Panc1 (cell line): ENCODE measurements around the gene ABLIM2.

ENCODE experiments used
- POLR2AphosphoS5 ChIP-seq: IDR thresholded peaks from 2 replicates; pipeline ENCODE4 v1.6.1; 2012; ENCODE audit warnings: mild to moderate bottlenecking, low read depth, low read length, moderate library complexity
- REST ChIP-seq, 2 experiments: IDR thresholded peaks; 2 replicates each; pipeline ENCODE4 v1.6.1; 2011 to 2012; ENCODE audit warnings: low read depth in 2 of 2, control low read depth in 1 of 2, low read length in 1 of 2, mild to moderate bottlenecking in 1 of 2, moderate library complexity in 1 of 2; ENCODE audit not compliant: insufficient read depth in 1 of 2

GRCh38 chr4:7988437-7988836 is 170.2 kb downstream of the ABLIM2 start:
- TF ChIP-seq REST (IDR thresholded peaks at IDR 0.05; ENCODE audit: insufficient read depth in 1 of 2, low read depth in 2 of 2, low read length in 1 of 2) (no peak), POLR2AphosphoS5 (no peak)
